D341Med (cell line): Measurements from ENCODE around the gene HIC2.
"Not testable (repeated sequence)": the region's sequence is repeated elsewhere in the genome, so short reads cannot be mapped to it uniquely, and the experiment has no call there.

ENCODE experiments used
- DNase-seq: peaks from one replicate; pipeline ENCODE4 v3.0.0; 2012; ENCODE audit warnings: low spot score

HIC2 gene

DNA sequence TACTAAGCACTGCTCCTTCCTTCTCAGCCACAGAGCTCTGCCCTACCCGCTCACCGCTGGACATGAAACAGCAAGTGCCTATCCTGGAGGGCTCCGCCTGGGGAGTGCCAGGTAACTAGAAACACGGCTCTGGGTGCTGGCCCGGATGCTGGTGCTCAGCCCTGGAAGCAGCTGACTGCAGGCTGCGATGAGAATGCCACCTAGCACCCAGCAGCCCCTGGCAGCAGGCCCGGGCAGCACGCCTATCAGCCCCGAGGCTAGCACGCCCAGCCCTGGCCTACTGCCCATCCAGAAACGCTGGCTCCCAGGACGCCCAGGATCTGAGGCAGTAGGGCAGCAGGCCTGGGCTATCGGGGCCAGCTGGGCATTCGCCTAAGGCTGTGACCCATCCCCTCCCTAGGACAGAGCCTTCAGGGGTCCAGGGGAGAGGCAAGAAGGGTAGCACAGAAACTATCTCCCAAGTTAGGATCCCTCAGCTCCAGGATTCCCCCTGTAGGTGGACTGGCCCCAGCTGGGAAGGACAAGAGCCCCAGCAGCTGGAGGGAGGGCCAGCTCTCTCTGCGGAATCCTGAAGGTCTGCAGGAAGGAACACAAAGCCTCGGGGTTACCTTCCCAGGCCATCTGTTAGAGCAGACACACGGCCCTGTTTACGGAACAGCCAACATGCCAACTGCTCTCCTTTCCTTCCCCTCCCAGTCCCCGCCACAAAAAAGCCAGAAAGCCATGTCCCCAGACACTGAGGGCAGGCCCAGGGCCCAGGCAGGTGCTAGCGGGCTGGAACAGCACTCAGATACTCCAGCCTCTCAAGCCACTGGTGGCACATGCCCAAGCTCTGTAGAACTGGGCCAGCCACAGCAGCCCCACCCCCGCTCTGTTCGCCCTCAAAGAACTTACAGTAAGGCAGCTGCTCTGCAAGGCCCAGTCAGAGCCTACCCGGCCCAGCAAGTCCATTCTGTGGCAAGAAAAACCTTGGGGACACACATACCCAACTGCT, 76.9 kb downstream of the HIC2 start:
- not testable (repeated sequence) for DNase-seq

DNA sequence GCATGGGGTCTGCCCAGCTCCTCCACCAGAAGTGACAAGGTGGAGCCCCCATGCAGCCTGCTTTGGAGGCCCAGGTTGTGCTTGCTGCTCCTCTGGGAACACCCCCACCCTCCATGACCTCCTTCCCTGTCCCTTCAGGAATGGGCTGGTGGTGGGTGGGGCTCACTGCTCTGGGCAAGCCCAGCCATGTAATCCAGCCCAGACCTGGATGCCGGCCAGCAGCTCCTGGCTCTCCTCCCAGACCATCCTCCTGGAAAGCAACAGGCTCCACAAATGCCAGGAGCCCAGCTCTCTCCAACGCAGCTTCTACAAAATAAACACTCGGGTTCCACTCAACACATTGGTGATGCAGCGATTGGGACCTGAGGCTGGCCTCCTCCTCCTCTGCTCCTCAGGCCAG, 80.8 kb downstream of the HIC2 start:
- not testable (repeated sequence) for DNase-seq

DNA sequence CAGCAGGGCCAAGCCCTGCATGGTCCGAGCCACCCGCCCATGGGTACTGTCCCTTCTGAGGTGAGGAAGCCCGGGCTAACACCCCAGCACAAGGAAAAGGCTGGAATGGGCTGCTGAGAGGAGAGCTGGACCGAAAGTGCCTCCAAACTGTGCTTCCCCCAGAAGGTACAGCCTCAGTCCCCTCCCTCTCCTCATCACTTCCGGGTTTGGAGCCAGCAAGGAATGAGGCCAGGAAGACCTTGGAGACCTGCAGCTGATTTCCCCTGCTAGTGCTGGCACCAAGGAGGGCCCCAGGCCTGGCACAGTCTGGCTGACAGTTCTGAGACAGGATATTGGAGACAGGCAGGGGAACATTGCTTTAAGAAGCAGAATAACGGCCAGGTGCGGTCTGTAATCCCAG, 81.3 kb downstream of the HIC2 start:
- not testable (repeated sequence) for DNase-seq

DNA sequence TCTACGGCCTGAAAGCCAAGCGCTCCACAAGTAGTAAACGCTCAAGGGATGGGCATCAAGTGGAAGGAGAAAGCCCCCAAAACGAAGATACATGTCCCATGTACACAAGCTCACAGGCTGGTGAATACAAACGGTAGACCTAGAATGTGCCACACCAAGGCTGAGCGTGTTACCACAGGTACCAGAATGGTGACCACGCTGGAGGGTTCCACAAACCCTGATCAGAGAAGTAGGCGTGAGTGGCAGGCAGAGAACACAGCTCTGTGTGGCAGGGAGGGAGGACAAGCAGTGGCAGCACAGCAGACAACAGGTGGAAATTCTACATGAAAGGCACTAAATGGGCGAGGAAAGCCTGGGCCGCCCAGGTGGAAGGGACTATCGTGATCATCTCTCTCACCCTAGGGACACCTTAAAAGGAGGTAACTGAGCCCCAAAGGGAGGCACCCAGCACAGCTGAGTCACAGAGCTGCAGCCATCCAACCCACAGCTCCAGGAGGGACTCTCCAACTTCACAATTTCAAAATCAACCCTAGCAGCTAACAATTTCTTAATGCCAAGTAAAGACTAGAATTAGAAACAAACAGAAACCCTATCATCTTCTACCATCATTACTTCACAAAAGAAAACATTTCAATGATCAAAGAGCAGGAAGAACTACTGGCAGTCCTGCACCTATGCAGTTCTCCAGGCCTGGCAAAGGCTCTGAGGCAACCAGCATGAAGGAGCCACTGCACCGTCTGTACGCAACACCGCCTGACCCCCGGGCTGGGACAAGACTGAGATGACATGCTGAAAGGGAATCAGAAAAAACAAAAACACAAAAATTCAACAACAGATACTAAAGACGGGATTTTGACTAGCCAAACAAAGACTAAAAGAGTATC, 82.7 kb downstream of the HIC2 start:
- not testable (repeated sequence) for DNase-seq
